Activated CD4-positive, CD25-positive, alpha-beta regulatory T cell treated with anti-CD3 and anti-CD28 coated beads, Interleukin-2, amount 50 U/mL, for 24 hours (primary cell): ENCODE data around the gene JCAD.
"Not testable (repeated sequence)": the region's sequence is repeated elsewhere in the genome, so short reads cannot be mapped to it uniquely, and the experiment has no call there.

Experiments used
- ATAC-seq, 2 donors: fragments of 150-1000 bp; cut with Tn5 transposase; one replicate each; pipeline ENCODE4 v1.10.0; 2021; ENCODE audit warnings: mild to moderate bottlenecking in 1 of 2, moderate library complexity in 1 of 2

The JCAD gene

DNA sequence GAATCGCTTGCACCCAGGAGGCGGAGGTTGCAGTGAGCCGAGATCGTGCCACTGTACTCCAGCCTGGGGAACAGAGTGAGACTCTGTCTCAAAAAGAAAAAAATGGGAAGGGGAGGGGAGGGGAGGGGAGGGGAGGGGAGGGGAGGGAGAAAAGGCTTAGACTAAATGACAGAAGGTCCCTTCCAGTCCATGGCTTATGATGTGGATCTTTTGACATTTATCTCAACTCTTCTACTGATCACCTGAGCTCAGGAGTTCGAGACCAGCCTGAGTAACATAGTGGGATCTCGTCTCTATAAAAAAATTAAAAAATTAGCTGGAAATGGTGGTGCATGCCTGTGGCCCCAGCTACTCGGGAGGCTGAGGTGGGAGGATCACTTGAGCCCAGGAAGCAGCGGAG is 34.0 kb downstream of the JCAD start:
- not testable (repeated sequence) for ATAC-seq

DNA sequence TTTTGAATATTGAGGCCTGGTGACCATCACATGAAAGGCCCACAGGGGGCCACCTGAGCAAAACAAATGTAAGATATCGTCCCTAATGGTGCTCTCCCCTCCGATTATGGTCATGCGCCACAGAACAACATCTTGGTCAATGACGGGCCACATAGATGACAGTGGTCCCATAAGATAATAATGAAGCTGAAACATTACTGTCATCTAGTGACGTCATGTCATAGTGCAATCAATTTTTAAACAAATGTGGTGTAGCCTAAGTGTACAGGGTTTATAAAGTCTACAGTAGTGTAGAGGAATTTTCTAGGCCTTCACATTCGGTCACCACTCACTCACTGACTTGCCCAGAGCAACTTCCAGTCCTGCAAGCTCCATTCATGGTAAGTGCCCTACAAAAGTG is 36.8 kb downstream of the JCAD start:
- no peak for ATAC-seq

DNA sequence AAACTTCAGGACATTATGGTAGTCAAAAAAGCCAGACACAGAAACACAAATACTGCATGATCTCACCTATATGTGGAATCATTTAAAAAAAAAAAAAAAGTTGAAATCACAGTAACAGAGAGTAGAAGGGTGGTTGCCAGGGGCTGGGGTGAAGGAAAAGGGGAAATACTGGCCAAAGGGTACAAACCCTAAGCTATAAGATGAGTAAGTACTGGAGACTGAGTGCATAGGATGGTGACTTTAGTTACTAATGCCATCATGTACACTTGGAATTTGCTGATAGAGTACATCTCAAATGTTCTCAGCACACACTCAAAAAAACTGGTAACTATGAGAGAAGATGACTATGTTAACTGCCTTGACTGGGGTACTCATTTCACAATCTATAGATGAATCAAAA is 39.9 kb downstream of the JCAD start:
- no peak for ATAC-seq

DNA sequence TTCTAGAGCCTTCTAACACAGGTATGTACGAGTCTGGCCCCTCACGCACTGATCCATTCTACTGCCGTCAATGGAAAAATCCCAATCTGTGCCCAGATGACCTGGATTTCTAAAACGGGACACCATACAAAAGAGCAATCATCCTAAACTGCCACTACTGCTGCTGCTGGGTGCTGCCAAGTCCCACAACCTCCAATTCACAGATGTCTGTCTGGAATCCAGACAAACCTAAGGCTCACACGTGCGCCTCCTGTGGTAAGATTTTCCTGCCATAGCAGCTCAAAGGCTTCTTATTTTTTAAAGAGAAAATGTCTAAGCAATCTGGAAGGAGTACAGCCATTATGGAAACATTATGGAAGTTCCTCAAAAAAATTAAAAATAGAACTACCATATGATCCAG is 40.9 kb downstream of the JCAD start:
- ATAC-seq = no peak

DNA sequence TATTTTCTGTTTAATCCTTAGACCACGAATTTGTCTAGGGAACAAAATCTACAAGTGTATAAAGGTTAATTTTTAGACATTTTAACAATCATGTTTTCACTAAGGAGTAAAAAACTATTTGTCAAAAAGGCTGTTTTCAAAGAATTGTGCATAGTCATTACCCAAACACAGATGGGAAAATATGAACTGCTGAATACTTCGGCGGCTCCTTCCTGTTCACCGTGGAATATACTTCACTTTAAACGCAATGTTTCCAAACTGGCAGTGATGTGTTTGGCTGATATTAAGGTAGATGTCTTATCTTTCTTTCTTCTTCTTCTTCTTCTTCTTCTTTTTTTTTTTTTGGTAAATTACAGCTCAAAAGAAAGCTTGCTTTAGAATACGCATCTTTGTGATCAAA is 41.4 kb downstream of the JCAD start:
- no peak for ATAC-seq

DNA sequence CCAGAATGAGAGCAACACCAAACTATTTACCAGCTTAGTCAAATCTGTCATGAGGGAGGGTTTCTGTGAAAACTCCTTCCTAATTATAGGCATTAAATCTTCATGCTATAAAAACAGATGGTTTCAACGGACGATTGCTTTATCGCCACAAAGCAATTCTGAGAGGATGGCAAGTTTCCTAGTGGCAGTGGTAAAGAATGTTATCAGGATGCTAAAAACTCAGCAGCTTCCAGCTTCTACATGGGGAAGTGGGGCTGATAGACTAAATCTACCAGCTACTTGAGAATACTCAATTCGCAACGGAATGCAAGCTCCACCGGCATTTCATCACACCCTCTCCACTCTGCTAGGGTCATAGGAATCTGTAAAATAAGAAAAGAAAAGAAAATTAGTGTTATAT is 41.8 kb downstream of the JCAD start:
- no peak for ATAC-seq

DNA sequence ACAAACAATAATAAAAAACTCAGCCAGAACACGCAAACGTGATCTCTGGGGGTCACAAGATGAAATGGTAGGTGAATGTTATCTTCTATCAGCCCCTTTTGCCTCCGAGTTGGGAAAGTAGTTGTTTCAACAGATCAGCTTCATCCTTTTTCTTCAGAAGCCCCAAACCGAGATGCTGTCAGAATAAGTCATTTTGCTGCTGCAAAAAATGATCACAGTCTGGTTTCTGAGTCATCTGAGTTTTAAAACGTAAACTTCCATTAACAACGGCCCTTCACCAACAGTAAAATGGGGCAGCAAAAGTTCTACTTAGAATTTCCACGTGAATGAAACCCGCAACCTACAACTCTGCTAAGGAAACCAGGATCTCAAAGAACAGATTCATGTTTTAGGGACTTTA is 44.9 kb downstream of the JCAD start:
- ATAC-seq = no peak

DNA sequence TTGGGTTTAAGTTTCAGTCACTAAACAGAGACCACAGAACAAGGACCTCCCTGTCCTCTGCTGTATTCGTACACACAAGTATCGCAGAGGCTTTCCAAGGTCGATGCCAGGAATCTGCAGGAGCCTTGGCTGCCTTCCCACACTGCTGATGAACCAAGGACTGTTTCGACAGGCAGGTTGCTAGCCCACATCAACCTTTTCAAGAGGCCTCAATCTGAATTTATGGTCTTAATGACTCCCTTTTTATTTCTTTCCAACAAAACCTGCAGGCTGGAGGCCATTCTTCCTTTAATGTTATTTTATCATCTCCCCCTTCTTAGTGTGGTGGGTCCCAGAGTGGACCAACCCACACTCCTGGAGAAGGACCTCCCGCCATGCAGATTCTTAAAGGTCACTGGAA is 45.6 kb downstream of the JCAD start:
- ATAC-seq = no peak

DNA sequence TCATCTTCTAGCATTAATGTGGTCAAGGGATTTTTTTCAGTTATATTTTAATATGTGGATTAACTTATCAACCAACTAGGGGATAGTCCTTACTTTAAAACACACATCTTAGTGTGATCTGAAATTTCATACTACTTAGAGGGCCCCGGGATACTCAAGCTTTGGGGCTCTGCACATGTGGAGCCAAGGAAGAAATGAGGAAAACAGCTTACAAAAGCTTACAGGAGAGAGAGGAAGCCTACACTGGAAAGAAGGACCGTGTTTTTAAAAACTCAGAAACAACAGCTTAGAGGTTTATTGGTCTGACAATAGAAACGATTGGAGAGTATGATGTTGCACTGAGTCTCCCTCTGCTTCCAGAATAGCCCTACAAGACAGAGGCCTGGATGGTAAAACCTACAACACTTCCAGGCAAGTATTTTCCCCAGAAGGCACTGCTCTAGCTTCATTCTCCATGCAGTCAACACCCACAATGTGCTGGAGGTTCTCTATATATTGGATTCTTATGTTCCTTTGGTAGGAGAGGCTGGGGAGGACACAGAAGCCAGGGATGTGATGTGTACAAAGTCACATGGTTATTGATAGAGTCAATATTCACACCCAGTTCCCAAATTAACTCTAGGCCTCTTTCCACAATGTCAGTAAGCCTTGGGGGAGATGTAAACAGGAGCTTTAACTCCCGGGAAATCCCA is 47.3 kb downstream of the JCAD start:
- ATAC-seq = no peak

DNA sequence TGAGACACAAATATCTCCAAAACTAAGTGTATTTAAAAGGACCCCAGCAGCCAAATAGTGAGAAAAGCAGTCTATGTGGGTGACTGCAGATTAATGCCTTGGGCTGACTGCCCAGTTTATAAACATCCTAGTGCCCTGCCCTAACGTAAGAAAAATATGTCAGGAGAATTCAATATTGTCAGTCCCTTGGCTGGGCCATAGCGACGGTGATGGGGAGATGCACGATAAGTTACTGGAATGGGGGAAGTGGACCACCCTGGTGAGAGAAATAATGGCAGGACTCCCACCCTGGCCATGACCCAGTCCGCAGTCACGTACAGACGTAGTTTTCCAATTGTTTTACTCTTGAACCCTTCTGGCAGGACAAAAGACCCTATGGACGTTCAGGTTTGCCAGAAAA is 48.0 kb downstream of the JCAD start:
- no peak for ATAC-seq

DNA sequence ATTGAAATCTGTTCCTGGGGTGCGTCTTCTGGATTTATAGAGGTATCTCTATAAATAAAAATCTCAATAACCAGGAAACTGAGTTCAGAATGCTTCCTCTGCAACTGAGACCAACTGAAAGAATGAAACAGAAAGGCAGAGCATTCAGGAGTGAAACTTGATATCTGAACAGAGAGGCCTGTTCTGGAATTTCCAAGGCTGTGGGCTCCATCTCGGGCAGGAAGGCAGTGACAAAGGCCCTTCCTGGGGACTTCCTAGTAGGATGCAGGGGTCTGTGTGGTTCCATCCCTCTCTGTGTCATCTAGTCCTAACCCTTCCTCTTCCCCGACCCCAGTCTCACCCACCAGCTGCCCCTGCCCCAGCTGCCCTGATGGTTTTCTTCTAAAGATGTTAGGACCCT is 52.0 kb downstream of the JCAD start:
- no peak for ATAC-seq

DNA sequence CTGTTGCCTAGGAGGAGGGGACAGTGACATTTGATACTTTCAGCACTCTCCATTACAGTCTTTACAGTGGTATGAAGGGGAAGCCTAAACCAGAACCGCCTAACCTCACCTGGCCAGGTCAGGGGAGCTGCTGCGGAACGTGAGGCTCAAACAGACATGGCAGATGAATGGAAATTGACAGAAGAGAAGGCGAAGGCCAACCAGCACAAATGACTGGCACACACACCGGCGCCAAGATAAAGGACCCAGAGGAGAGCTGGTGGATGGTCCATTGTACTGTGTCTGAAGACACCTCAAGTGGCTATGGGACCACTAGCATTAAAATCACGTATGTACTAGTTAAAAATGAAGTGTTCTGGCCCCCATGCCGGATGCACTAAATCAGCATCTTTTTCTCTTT is 53.0 kb downstream of the JCAD start:
- no peak for ATAC-seq

DNA sequence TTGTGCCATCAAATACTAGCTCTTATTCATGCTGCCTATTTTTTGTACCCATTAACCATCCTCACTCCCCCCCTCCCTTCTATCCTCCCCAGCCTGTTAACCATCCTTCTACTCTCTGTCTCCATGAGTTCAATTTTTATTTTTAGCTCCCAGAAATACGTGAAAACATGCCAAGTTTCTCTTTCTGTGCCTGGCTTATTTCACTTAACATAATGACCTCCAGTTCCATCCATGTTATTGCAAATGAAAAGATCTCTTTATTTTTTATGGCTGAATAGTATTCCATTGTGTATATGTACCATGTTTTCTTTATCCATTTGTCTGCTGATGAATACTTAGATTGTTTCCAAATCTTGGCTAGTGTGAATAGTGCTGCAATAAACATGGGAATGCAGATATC is 54.3 kb downstream of the JCAD start:
- not testable (repeated sequence) for ATAC-seq

DNA sequence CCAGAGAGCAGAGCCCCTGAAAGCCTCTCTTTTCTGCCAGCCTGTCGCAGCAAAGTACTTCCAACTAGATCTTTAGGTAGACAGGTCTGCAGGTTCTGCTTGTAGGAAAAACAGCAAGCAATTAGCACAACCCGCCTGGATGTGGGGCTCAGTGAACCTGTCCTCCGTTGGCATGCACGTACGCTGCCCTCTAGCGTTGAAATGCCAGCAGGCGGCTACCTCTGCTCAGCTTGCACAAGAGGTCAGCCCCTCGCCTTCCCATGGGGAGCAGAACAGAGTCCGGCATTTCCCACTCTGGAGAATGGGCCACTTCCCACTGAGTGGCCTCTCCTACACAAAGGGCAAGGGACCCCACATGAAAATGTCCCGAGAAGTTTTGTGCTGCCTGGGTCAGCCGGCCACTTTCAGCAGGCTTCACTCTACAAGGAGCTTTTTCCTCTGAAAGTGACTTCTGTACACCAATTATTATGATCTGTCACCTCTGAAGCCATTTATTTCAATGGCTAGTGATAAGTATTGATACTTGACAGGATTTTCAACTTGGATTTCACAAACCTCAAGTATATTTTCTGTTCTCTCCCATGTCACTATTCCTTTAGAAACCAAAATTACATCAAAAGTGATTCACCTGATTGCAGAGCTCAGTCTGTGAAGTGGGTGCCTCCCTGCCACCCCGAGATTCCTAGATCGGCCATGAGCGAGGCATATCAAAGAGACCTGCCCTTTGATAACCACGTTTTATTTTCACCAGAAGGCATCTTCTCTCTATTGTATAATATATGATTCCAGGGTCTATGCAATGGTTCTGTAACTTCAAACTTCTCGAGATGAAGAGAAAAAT is 56.7 kb downstream of the JCAD start:
- peak; percentile 32 to 36 for ATAC-seq

DNA sequence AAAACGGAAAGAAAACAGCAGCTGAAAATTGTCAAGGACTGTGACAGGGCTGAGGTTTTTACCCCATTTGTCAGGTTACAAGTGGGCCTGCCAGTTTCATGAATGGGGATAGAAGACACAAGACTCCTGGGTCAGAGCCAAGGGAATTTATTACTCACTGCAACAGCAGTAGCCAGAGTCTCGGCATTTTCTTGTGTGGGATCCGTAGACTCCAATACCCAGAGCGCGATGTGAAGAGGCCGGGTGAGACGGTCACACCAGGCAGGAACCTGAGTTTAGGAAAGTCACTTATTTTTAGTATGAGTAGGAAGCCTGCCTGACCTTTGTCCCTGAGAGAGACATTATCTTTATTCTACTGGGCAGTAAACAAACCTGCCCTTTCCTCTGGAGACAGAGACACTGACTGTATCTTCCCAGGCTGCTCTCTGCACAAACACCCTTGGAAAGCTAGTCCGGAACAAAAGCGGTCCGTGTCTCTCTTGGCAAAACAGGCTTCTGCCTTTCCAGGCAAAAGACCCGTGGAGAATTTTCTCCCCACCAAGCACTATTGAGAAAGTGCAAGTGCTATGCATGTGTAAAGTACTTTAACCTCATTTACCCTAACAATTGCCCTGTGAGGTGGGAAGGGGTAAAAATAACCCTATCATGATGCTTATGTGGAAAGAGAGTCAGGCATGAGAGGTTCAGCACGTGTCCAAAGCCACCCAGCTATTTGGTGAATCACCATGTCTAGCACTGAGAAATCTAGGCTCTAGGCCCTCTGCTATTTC is 58.4 kb downstream of the JCAD start:
- ATAC-seq = no peak

DNA sequence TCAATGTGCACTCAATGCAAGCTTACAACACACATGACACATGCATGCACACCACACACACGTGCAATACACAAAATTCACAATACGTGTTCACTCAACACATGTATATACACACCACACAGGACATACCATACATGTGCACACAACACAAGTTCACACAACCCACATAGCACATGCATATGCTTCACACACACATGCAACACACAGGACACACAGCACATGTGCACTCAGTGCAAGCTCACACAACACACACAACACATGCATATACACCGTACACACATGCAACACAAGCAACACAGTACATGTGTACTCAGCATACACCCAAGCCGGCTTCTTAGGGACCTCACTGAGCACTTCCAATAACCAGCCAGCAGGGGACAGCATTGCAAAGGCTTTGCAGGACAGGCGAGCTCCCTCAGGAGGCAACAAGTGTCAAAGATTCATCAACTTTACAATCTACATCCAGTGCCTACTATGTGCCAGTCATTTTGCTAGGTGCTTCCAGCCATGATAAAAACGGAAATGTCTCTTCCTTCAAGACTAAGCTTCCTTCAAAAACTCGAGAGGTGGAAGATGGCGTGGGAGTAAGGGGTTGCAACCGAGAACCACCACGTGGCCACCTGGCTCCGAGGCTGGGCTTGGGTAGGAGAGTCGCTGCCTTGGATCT is 61.1 kb downstream of the JCAD start:
- peak; percentile 64 to 71 for ATAC-seq

DNA sequence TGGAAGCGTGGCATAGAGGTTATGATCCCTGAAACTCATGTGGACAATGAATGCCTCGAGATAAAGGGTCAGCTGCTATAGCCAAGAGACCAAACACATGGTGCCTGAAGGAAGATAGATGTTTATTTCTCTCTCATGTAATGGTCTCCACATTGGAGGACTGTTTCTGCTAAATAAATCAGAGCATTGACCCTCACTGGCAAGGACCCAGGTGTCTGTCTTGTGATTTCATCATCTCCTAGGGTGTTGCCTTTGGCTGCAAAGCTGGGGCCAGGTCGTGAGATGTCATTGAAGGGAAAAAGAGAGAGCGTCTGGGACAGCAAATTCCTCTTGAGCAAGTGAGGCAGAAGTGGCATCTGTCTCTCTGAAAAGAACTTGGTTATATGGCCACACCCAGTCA is 64.6 kb downstream of the JCAD start:
- no peak for ATAC-seq

DNA sequence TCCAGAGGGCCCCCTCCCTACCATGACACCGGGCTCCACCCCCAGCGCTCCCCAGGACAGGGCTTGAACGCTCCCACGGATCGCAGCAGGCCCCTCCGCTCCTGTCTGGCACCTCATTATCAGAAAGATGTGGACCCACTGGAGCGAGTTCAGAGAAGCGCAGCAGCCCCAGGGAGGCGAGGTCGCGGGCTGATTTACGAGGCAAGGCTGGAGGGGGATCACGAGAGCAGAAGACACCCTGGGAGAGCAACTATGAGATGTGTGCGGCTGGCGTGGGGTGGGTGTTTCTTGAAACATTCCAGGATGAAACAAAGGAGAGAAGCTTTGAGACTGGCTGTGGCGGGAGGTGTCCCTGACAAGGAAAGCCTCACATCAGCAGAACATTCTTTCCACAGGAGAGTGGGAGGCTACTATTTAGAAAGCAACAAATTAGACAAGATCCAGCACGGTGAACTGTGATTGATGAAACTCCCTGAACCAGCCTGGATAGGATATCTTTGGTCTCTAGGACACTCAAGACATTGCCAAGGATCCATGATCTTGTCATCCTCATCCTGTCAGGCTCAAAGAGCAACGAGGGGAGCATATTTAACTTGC is 66.0 kb downstream of the JCAD start:
- no peak for ATAC-seq

DNA sequence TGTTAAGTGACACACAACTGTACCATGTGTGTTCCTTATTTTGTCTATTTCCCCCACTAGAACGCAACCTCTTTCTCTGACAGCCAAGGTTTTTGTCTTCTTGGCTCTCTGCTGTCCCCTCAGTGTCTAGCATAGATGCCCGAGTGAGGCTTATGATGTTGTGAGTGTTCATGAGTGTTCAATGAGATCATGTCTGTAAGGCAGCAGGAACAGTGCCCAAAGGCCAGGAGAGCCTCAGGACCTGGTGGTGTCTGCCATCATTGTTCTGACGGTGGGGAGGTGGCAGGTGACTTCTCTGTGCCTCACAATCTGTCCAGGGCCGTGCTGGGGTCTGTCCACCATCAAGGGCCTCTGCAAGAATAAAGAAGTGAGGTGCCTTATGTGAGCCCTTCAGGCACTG is 66.5 kb downstream of the JCAD start:
- ATAC-seq = no peak

DNA sequence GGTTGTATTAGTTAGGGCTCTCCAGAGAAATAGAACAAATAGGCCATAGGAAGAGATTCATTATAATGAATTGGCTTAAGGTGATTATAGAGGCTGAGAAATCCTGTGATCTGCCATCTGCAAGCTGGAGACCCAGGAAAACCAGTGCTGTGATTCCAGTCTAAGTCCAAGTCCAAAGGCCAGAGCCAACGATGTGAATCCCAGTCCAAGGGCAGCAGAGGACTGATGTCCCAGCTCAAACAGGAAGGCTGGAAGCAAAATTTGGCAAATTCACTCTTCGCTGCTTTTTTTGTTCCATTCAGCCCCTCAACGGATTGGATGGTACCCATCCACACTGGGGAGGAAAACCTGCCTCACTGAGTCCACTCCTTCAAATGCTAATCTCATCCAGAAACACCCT is 68.0 kb downstream of the JCAD start:
- no peak for ATAC-seq

DNA sequence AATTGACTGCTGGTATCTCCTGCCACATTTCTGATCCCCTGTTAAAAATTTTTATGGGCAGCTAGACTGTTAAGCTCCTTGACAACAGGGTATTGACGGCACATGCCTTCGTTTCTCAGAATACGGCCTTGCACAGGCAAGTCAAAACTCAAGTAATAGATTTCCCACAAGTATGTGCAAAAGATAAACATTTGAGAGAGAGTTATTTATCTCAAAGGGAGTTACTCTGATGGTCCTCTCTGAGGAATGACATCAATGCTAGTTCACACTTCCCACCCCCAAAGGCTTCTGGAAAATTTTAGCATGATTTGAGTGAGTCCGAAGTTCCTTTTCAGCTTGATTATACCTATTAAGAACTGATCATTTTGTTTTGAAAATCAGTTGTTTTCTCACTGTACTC is 71.9 kb downstream of the JCAD start:
- ATAC-seq = no peak

DNA sequence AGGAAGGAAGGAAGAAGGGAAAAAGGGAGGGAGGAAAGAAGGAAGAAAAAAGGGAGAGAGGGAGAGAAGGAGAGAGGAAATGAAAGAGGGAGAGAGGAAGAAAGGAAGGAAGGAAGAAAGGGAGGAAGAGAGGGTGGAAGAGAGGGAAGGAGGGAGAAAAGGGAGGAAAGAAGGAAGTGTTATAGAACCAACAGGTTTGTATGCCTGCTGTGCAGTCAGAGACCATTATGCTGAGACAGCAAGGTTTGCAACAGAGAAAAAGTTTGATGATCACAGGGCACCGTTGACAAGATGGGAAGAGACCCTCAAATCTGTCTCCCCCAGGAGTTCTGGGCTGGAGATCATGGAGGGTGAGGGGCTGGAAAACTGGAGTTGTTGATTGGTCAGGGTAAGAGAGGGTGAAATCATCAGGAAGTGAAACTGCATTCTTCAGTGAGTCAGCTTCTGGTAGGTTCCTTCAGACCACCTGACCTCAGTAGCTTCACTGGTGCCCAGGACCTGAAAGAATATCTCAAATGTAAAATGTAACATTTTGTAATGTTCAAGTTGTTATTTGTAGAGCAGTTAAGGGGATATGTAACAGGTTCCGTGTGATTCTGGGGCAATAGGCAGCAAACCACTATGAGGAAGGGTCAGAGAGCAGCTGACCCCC is 76.3 kb downstream of the JCAD start:
- ATAC-seq = no peak
